Stimulated activated effector memory CD8-positive, alpha-beta T cell treated with anti-CD3 and anti-CD28 coated beads, Interleukin-12 subunit alpha, Interleukin-12 subunit beta, amount 100 ng/mL, for 72 hours (primary cell): ENCODE results near the gene SEC22A.

Source experiments
- ATAC-seq: fragments of 150-1000 bp; cut with Tn5 transposase; 2 replicates; pipeline ENCODE4 v1.10.0; 2021
- DNase-seq, 2 donors: peaks; one replicate each; pipeline ENCODE4 v3.0.0; 2021 to 2022; ENCODE audit warnings: low spot score in 2 of 2
- H3K27ac Mint-ChIP-seq: one replicate; pipeline ENCODE4 v1.8.0; 2022; ENCODE audit warnings: mild to moderate bottlenecking, mixed read lengths
- H3K36me3 Mint-ChIP-seq: one replicate; pipeline ENCODE4 v1.8.0; 2022; ENCODE audit warnings: mild to moderate bottlenecking, mixed read lengths
- H3K4me1 Mint-ChIP-seq: one replicate; pipeline ENCODE4 v1.8.0; 2022; ENCODE audit warnings: mixed read lengths
- H3K4me3 Mint-ChIP-seq: one replicate; pipeline ENCODE4 v1.8.0; 2022; ENCODE audit warnings: mild to moderate bottlenecking, mixed read lengths
- H3K9me3 Mint-ChIP-seq: one replicate; pipeline ENCODE4 v1.8.0; 2022; ENCODE audit warnings: mixed read lengths

SEC22A gene

DNA sequence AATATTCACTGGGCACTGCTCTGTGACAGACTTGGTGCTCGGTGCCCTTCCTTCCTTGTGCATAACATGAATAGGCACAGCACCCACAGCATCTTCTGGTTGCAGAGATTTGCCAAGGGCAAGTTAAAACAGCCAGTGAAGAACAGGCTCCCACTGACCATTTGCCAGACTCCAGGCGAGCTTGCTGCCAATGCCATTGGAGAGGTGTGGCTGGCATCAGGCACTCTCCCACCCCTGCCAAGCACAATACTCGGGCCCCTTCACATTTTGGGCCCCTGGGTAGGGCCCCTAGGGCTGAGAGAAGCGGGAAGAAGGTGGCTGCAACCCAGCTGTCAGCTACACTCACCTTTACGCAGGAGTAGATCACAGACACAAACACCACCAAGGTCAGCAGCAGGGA, 112.1 kb downstream of the SEC22A start:
- no peak for ATAC-seq
- Mint-ChIP-seq H3K4me1 (peaks cover 10% of the 10 kb centered on the region), H3K36me3 (no peaks in the 10 kb centered on the region), H3K27ac (no peak overlapping the region), H3K9me3 (no peaks in the 10 kb centered on the region), H3K4me3 (no peak overlapping the region)
- no peak for DNase-seq

DNA sequence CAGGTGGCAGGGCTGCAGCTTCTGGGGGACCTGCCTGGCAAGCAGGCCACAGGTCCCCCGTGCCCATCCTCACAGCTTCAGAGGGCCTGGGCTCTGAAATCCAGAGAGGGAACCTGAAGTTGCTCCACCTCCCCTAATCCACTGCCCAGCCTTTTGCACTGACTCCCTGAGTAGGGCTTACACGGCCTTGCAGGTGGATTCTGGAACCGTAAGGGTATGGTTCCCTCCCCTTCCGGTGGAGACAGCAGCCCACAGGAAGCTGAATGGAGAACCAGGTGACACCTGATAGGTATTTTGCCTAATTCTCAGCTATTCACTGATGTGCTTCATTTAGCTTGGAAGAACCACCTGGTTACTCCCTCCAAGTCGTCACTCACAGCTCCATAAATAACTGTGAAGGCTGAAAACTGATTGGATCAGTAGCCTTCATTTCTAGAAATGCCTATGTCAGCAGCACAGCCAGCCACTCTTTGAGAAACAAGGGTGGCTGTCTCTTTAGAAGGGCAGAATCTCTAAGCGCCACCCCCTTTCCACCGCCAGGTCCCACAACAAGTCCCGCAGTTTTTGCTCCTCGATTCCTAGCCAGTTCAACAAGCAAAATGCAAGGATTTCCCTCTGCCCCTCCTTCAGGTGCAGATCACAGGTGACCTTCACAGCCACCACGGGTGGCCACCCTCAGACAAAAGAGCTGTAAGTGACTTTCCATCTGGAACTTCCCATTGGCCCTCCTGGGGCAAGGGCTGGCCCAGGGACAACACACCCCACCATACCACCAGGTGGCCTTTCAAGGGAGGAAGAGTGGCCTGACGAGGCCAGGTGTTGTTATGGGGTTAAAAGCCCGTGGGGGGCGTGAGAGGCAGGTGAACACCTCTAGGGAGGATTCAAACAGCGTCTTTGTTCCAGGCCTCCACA, 112.9 kb downstream of the SEC22A start:
- Mint-ChIP-seq H3K4me3 (no peak overlapping the region), H3K27ac (no peak overlapping the region), H3K36me3 (no peaks in the 10 kb centered on the region), H3K4me1 (peaks cover 10% of the 10 kb centered on the region), H3K9me3 (no peaks in the 10 kb centered on the region)
- DNase-seq (no peak), ATAC-seq (no peak)

DNA sequence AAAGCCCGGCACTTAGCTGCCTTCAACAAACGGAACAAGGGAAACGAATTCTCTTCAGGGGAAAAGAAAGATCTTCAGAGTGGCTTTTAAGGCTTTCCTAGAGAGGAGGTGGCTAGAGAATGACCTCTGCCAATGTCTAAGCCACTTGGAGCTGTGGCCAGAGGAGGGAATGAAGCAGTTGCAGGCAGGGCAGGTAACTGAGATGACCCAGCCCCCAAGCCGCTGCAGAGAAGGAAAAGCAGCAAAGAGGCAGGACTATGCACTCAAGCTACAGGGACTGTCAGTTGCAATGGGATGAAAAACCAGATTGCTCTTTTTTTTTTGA, 113.5 kb downstream of the SEC22A start:
- DNase-seq = no peak
- Mint-ChIP-seq H3K36me3 (no peaks in the 10 kb centered on the region), H3K9me3 (no peaks in the 10 kb centered on the region), H3K4me3 (no peak overlapping the region), H3K4me1 (peaks cover 10% of the 10 kb centered on the region), H3K27ac (no peak overlapping the region)
- no peak for ATAC-seq

DNA sequence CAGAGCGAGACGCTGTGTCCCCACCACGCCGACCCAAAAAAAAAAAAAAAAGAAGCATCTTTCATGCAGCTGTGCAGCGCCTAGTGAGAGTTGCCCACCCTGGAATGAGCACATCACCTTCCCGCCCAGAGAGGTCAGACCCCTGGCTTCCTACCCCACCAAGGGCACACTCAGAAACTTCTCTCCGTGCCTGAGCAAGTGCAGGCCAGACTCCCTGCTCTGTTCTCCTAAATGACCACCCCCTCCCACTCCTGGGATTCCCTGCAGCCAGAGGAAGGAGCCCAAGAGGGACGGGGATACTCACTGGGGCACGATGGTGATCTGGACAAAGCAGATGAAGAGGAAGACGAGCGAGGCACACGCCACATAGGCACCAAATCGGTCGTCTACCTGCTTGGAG, 116.0 kb downstream of the SEC22A start:
- no peak overlapping the region for H3K4me3 Mint-ChIP-seq
- H3K27ac Mint-ChIP-seq = peak overlapping the region; percentile 61

DNA sequence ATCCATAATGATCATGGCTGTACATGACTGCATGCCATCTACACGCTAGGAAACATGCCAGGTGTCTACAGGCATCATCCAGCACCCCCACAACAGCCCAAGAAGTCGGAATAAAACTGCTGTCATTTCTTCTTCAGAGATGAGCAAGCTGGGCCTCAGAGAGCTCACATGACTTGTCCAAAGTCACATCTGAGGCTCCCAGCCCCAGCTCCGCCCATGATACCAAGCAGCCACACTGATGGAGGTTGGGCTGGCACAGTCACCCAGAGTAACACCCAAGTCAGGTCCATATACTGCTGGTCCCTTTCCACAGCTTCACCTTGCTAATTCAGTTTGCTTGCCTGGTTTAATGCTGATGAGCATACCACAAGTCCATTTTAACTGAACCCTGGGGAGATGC, 116.6 kb downstream of the SEC22A start:
- peaks cover 10% of the 10 kb centered on the region for H3K4me1 Mint-ChIP-seq
- ATAC-seq = peak; percentile 52
- no peak overlapping the region for H3K4me3 Mint-ChIP-seq
- H3K27ac Mint-ChIP-seq = peak overlapping the region; percentile 61
- DNase-seq = no peak
- H3K9me3 Mint-ChIP-seq = no peaks in the 10 kb centered on the region
- no peaks in the 10 kb centered on the region for H3K36me3 Mint-ChIP-seq

More for the DNA sequence above, 116.0 kb downstream of the SEC22A start:
- ATAC-seq (peak; percentile 2), DNase-seq (no peak)
- Mint-ChIP-seq H3K36me3 (no peaks in the 10 kb centered on the region), H3K4me1 (peaks cover 10% of the 10 kb centered on the region), H3K9me3 (no peaks in the 10 kb centered on the region)

DNA sequence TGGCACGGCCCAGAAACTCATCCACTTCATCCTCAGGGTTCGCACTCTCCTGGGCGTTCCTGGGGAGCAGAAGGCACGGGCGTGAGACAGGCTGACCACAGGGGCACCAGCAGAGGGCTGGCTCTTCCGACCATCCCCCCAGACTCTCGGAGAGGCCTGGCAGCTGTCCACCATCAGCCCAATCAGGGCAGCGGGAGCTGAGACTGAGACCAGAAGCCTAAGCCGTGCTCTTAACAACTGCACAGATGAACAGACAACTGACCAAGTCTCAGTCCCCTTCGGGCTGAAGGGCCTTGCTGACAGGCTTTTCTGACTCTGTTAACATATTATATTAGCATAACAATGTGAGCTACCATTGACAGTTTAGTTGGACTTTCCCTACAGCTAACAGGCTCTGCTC, 118.0 kb downstream of the SEC22A start:
- DNase-seq (no peak), ATAC-seq (no peak)

DNA sequence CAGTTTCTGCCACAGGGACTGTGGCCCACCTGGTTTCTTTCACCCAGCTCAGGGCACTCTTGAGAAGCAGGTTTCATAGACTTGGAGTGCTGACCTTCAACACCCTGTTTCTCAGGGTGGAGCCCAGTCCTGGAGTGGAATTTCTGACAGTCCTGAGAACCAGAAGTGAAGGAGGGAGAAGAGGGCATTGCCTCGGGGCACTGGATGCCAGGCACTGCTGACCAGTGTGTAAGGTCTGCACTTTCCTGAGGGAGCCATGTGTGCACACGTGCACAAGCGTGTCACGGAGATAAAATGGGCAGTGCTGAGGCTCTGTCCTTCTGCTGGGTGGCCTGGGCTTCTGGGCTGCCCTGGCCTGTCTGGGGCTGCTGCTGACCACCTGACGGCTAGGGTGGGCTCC, 118.5 kb downstream of the SEC22A start:
- no peak overlapping the region for H3K4me3 Mint-ChIP-seq
- H3K36me3 Mint-ChIP-seq = no peaks in the 10 kb centered on the region
- ATAC-seq (no peak), DNase-seq (no peak)
- no peaks in the 10 kb centered on the region for H3K9me3 Mint-ChIP-seq
- no peak overlapping the region for H3K27ac Mint-ChIP-seq
- H3K4me1 Mint-ChIP-seq = no peaks in the 10 kb centered on the region

More for the DNA sequence above, 118.0 kb downstream of the SEC22A start:
- no peak overlapping the region for H3K4me3 Mint-ChIP-seq
- no peaks in the 10 kb centered on the region for H3K9me3 Mint-ChIP-seq
- peaks cover 3% of the 10 kb centered on the region for H3K4me1 Mint-ChIP-seq
- no peaks in the 10 kb centered on the region for H3K36me3 Mint-ChIP-seq
- no peak overlapping the region for H3K27ac Mint-ChIP-seq

DNA sequence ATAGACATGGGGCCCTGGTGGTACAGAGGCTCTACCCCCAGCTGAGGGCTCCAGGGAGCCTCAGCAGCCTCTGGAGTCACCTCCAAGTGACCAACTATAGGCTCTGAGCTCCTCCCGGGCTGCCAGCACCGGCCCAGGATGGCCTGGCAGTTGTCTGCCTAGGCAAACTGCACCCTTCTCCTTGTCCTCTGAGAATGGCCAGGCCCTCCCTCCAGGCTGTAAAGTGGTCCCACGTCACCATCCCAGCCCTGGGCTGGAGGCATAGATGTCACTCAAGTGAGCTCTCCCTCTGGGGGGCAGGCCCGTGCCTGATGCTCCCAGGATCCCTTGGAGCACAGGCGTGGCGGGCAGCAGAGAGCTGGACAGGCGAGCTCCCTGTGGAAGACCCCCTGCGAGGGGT, 120.1 kb downstream of the SEC22A start:
- Mint-ChIP-seq H3K4me3 (no peak overlapping the region), H3K4me1 (no peaks in the 10 kb centered on the region), H3K9me3 (no peaks in the 10 kb centered on the region), H3K36me3 (no peaks in the 10 kb centered on the region), H3K27ac (no peak overlapping the region)
- ATAC-seq (no peak), DNase-seq (no peak)

DNA sequence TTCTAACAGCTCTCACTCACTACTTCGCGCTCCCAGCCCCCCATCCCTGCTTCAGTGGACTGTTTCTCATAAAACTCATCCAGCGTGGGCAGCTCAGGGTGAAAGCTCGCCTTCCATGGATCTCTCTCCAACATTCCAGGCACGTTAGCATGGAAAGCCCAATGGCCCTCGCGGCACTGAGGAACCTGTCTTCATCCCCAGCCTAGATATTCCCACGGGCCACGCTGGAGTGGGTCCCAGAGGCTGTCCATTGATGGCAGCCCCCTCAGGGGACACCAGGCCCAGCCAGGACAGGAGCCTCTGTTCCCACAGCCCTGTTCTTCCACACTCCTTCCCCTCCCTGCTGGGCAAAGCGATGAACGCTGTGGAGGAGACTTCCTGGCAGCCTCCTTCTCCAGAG, 121.1 kb downstream of the SEC22A start:
- no peak overlapping the region for H3K27ac Mint-ChIP-seq
- no peak overlapping the region for H3K4me3 Mint-ChIP-seq
- peaks cover 2% of the 10 kb centered on the region for H3K4me1 Mint-ChIP-seq
- ATAC-seq (no peak), DNase-seq (no peak)
- no peaks in the 10 kb centered on the region for H3K36me3 Mint-ChIP-seq
- no peaks in the 10 kb centered on the region for H3K9me3 Mint-ChIP-seq
